ENCODE results near the gene CALY.

GRCh38 chr10:133274751-133275683 is 61.7 kb downstream of the CALY start:
- no peak for TF ChIP-seq CTCF (IDR thresholded peaks at IDR 0.05; ENCODE audit: insufficient read depth, low read length)
- peak; percentile 51; the same call in 1 of the 2 replicates for TF ChIP-seq POLR2AphosphoS5 (IDR thresholded peaks at IDR 0.05; ENCODE audit: low read depth)
